ENCODE measurements around the gene UBE2S.

UBE2S gene

GRCh38 chr19:55386493-55386971 is 21.1 kb downstream of the UBE2S start:
- FAIRE-seq (no peak), DNase-seq (ENCODE audit: insufficient read length) (no peak)
- no peak for TF ChIP-seq POLR2AphosphoS5 (IDR thresholded peaks at IDR 0.05; ENCODE audit: low read depth, low read length)
- no peak for TF ChIP-seq TAF1 (IDR thresholded peaks at IDR 0.05; ENCODE audit: borderline replicate concordance, low read depth, low read length)
- no peak for TF ChIP-seq POLR2A (IDR thresholded peaks at IDR 0.05; ENCODE audit: low read depth, low read length)

DNA sequence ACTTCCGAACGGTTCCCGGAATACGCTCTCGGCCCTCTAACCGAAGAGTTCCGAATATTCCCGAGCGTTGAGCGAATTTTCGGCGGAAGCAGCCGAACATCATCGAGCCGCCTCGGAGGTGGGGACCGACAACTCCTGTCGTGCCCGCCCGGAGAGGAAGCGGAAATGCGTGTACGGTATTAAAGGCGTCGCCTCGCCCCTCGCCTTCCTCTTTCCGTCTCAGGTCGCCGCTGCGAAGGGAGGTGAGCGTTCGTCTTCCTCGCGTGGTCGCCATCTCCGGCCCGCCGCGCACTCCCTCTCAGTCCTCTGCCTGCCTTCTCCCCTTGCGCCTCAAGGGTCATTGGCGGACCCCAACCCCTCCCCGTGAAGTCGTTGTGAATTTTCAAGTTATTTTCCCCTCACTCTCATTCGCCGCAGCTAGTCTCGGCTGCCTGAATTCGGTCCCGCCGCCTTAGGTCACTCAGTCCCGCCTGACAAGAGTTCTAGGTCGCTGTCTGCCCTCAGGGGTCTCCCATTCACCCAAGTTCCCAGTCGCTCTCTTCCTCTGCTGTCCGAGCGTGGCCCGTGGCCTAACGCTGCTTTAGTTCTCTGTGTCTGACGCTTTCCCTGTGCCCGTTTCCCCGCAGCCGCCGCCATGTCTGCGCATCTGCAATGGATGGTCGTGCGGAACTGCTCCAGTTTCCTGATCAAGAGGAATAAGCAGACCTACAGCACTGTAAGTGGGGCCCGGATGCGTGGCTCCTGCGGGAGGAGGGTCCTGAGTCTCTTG is 21.7 kb downstream of the UBE2S start, which contains the start of gene RPL28:
TSS of gene RPL28 (plus strand) at position 209 of the 769 bp plus-strand sequence. CDS start at position 635, 426 bp downstream.
- TF ChIP-seq TAF1 (IDR thresholded peaks at IDR 0.05; ENCODE audit: borderline replicate concordance, low read depth, low read length): peak; percentile 100
- peak; percentile 100 for TF ChIP-seq POLR2AphosphoS5 (IDR thresholded peaks at IDR 0.05; ENCODE audit: low read depth, low read length)
- TF ChIP-seq POLR2A (IDR thresholded peaks at IDR 0.05; ENCODE audit: low read depth, low read length): peak; percentile 100
- DNase-seq (ENCODE audit: insufficient read length) (peak; percentile 92), FAIRE-seq (peak; percentile 91)

GRCh38 chr19:55384920-55385723 is 22.5 kb downstream of the UBE2S start:
- DNase-seq (ENCODE audit: insufficient read length): peak; percentile 80
- TF ChIP-seq TAF1 (IDR thresholded peaks at IDR 0.05; ENCODE audit: borderline replicate concordance, low read depth, low read length) (no peak), POLR2AphosphoS5 (IDR thresholded peaks at IDR 0.05; ENCODE audit: low read depth, low read length) (no peak), POLR2A (IDR thresholded peaks at IDR 0.05; ENCODE audit: low read depth, low read length) (no peak)
- FAIRE-seq: no peak

- DNase-seq (ENCODE audit: insufficient read length) (no peak), FAIRE-seq (peak; percentile 65)
- TF ChIP-seq POLR2AphosphoS5 (IDR thresholded peaks at IDR 0.05; ENCODE audit: low read depth, low read length) (no peak), POLR2A (IDR thresholded peaks at IDR 0.05; ENCODE audit: low read depth, low read length) (no peak), TAF1 (IDR thresholded peaks at IDR 0.05; ENCODE audit: borderline replicate concordance, low read depth, low read length) (no peak)
Measured at GRCh38 chr19:55384131-55384919, 23.3 kb downstream of the UBE2S start, which contains the start of gene TMEM238. TSS of gene TMEM238 (minus strand) at chr19:55384292. CDS start at chr19:55384259, 33 bp downstream.

- FAIRE-seq: peak; percentile 67
- no peak for TF ChIP-seq TAF1 (IDR thresholded peaks at IDR 0.05; ENCODE audit: borderline replicate concordance, low read depth, low read length)
- TF ChIP-seq POLR2A (IDR thresholded peaks at IDR 0.05; ENCODE audit: low read depth, low read length): peak; percentile 50; the same call in 1 of the 2 replicates
- DNase-seq (ENCODE audit: insufficient read length): peak; percentile 75
Measured at GRCh38 chr19:55383279-55384130, 24.1 kb downstream of the UBE2S start.

DNA sequence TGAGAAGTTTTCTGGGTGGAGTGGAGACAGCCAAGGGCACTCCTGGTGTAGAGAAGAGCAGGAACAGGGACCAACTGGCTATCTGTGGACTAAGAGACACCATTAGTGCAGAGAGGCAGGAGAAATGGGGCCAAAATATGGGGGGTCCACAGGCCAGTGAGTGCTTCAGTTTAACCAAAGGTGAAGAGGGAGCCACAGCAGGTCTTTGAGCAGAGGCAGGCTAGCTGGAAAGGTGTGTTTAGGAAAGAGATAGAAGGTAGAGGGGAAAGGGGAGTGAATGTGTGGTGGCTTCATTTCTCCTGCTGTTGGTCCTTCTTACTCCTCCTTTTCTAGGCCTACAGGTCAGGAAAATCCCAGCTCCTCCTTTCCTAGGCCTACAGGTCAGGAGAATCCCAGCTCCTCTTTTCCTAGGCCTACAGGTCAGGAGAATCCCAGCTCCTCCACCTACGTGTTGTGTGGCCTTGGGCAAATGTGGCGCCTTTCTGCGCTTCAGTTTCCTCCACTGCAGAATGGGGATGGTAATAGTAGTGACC is 25.0 kb downstream of the UBE2S start:
- TF ChIP-seq TAF1 (IDR thresholded peaks at IDR 0.05; ENCODE audit: borderline replicate concordance, low read depth, low read length): no peak
- TF ChIP-seq POLR2A (IDR thresholded peaks at IDR 0.05; ENCODE audit: low read depth, low read length): no peak
- TF ChIP-seq POLR2AphosphoS5 (IDR thresholded peaks at IDR 0.05; ENCODE audit: low read depth, low read length): no peak
- DNase-seq (ENCODE audit: insufficient read length): no peak
- no peak for FAIRE-seq

DNA sequence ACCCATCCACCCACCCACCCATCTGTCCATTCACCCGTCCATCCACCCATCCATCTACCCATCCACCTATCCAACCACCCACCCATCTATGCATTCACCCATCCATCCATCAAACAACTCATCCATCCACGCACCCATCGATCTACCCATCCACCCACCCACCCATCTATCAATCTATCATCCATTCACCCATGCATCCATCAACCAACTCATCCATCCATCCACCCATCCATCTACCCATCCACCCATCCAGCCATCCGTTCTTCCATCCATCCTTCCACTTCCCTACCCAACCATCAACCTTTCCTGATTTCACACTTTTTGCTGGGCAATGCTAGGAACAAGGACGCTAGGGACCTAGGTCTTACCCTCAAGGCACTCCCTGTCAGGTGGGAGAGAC is 25.6 kb downstream of the UBE2S start:
- no peak for FAIRE-seq

GRCh38 chr19:55379174-55379573 is 28.4 kb downstream of the UBE2S start:
- TF ChIP-seq POLR2A (IDR thresholded peaks at IDR 0.05; ENCODE audit: low read depth, low read length) (no peak), POLR2AphosphoS5 (IDR thresholded peaks at IDR 0.05; ENCODE audit: low read depth, low read length) (no peak), TAF1 (IDR thresholded peaks at IDR 0.05; ENCODE audit: borderline replicate concordance, low read depth, low read length) (no peak)
- FAIRE-seq: no peak

More for the DNA sequence above, 25.6 kb downstream of the UBE2S start:
- DNase-seq (ENCODE audit: insufficient read length): no peak
- TF ChIP-seq TAF1 (IDR thresholded peaks at IDR 0.05; ENCODE audit: borderline replicate concordance, low read depth, low read length) (no peak), POLR2A (IDR thresholded peaks at IDR 0.05; ENCODE audit: low read depth, low read length) (no peak), POLR2AphosphoS5 (IDR thresholded peaks at IDR 0.05; ENCODE audit: low read depth, low read length) (no peak)

GRCh38 chr19:55377356-55378131 is 30.0 kb downstream of the UBE2S start:
- DNase-seq (ENCODE audit: insufficient read length) (no peak), FAIRE-seq (no peak)
- no peak for TF ChIP-seq POLR2AphosphoS5 (IDR thresholded peaks at IDR 0.05; ENCODE audit: low read depth, low read length)
- no peak for TF ChIP-seq POLR2A (IDR thresholded peaks at IDR 0.05; ENCODE audit: low read depth, low read length)
- no peak for TF ChIP-seq TAF1 (IDR thresholded peaks at IDR 0.05; ENCODE audit: borderline replicate concordance, low read depth, low read length)

More at GRCh38 chr19:55379174-55379573, 28.4 kb downstream of the UBE2S start:
- no peak for DNase-seq (ENCODE audit: insufficient read length)
